Upper lobe of left lung (tissue), 6 donors: ENCODE measurements around the gene PYROXD2. TPM values are rescaled to one million over a fixed set of nuclear protein-coding genes. Genes with fewer than 3 reads are reported as not detected.

ENCODE experiments used
- ATAC-seq, 2 donors: fragments of 200-7000 bp; cut with Tn5 transposase; one replicate each; pipeline ENCODE4 v1.9.1; 2022; ENCODE audit warnings: mild to moderate bottlenecking in 2 of 2, moderate library complexity in 2 of 2; ENCODE audit not compliant: low FRiP score in 2 of 2
- DNase-seq, 2 donors: peaks; one replicate each; pipeline ENCODE4 v3.0.0-alpha.2; 2019 to 2020
- H3K27ac ChIP-seq, 4 donors: fragments of 200-600 bp; sonication (generic); one replicate each; pipeline ENCODE4 v1.5.1; 2016 to 2019
- H3K27me3 ChIP-seq, 4 donors: fragments of 200-600 bp; sonication (generic); one replicate each; pipeline ENCODE4 v1.5.1; 2017 to 2019
- H3K36me3 ChIP-seq, 4 donors: fragments of 200-600 bp; sonication (generic); one replicate each; pipeline ENCODE4 v1.5.1; 2016 to 2019
- H3K4me1 ChIP-seq, 4 donors: fragments of 200-600 bp; sonication (generic); one replicate each; pipeline ENCODE4 v1.5.1; 2018 to 2019
- H3K4me3 ChIP-seq, 4 donors: fragments of 200-600 bp; sonication (generic); one replicate each; pipeline ENCODE4 v1.5.1; 2017 to 2019; ENCODE audit warnings: mild to moderate bottlenecking in 2 of 4, moderate library complexity in 1 of 4
- H3K9me3 ChIP-seq, 4 donors: fragments of 200-600 bp; sonication (generic); one replicate each; pipeline ENCODE4 v1.5.1; 2018 to 2019
- CTCF ChIP-seq, 6 experiments: fragments of 450-650 bp in 4 of 6; fragments of 200-600 bp in 2 of 6; sonication (generic) in 2 of 6; IDR thresholded peaks; one replicate each; pipeline ENCODE4 v1.5.1; 2016 to 2019; ENCODE audit warnings: antibody characterized with exemption in 6 of 6
- EP300 ChIP-seq, 4 donors: sonication (generic); formaldehyde crosslinking; IDR thresholded peaks; one replicate each; pipeline ENCODE4 v1.5.1; 2017; ENCODE audit warnings: antibody characterized with exemption in 4 of 4, control low read depth in 2 of 4
- POLR2A ChIP-seq, 4 donors: fragments of 450-650 bp; IDR thresholded peaks; one replicate each; pipeline ENCODE4 v1.5.1; 2016 to 2017; ENCODE audit warnings: antibody characterized with exemption in 4 of 4, mild to moderate bottlenecking in 2 of 4
- POLR2AphosphoS5 ChIP-seq, 2 donors: sonication (generic); formaldehyde crosslinking; IDR thresholded peaks; one replicate each; pipeline ENCODE4 v1.5.1; 2017; ENCODE audit warnings: antibody characterized with exemption in 2 of 2
- WGBS, 2 donors: methylation state at CpG; one replicate each; pipeline ENCODE4 v1.1.5; 2017 to 2018; 5-methylcytosine and 5-hydroxymethylcytosine counted together
- total RNA-seq, 6 donors: library from RNA; depleted of rRNA in 4 of 6; stranded (reverse); fragments of >200 nt in 4 of 6; gene quantifications; one replicate each; pipeline versions ENCODE4 v1.1.0 to v1.2.1, GENCODE V29; 2016 to 2021
- donor health status: DM: no; HTN: no; CAD: no; lungs with moderate emphysema.
- donor health status: DM: no; HTN: yes; CAD: no; lungs with severe emphysema.

Gene PYROXD2
- total RNA-seq, 6 donors from 2014 or later = 6.5 to 29.3 (median 9.3) TPM

DNA sequence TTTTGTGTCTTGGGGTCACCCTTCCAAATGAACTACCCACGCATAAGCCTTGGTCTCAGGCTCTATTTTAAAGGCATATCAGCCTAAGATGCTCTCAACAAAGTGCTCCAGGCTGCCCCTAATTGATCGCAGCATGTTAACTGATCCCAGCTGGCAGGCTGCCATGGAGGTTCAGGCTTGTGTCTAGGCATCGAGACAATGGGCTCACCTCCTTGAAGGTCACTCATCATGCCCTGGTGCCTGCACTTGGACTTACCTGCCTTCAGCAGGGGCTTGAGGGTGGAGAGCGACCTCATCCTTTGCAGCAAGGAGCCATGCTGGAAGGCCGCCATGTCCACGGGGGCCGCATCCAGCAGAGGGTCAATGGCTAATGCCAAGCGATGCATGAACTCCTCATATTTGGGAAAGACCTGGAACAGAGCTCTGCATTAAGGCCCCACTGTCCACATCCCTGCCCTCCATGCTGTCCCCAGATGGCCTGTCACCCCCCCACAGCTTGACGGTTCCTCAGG is 17.8 kb downstream of the PYROXD2 start:
- TF ChIP-seq POLR2A (IDR thresholded peaks at IDR 0.05) (no peak), POLR2AphosphoS5 (IDR thresholded peaks at IDR 0.05) (no peak), CTCF (IDR thresholded peaks at IDR 0.05) (no peak)
- no peak overlapping the region for H3K4me3 ChIP-seq
- no peaks in the 10 kb centered on the region for H3K4me1 ChIP-seq
- 97% methylated on average over 9 of the region's 9 CpGs for WGBS, 2 donors
- DNase-seq = no peak
- peaks cover 0 to 40% (median 11%) of the 10 kb centered on the region in 4 donors for H3K36me3 ChIP-seq
- H3K9me3 ChIP-seq = no peaks in the 10 kb centered on the region
- no peaks in the 10 kb centered on the region for H3K27me3 ChIP-seq
- H3K27ac ChIP-seq = no peak overlapping the region
- no peak for ATAC-seq

GRCh38 chr10:98396096-98397063 is 18.6 kb downstream of the PYROXD2 start:
- Histone ChIP-seq H3K27ac (no peak overlapping the region), H3K27me3 (no peaks in the 10 kb centered on the region), H3K36me3 (peaks cover 0 to 40% (median 11%) of the 10 kb centered on the region in 4 donors), H3K4me1 (peaks cover 0 to 4% (median under 1%) of the 10 kb centered on the region in 4 donors), H3K4me3 (no peak overlapping the region), H3K9me3 (no peaks in the 10 kb centered on the region)
- no peak for ATAC-seq
- TF ChIP-seq CTCF (IDR thresholded peaks at IDR 0.05) (no peak), POLR2A (IDR thresholded peaks at IDR 0.05) (no peak), EP300 (IDR thresholded peaks at IDR 0.05) (no peak), POLR2AphosphoS5 (IDR thresholded peaks at IDR 0.05) (no peak)
- no peak for DNase-seq
- WGBS, 2 donors = 92 to 94% methylated on average over 5 to 6 of the region's 6 CpGs

- Histone ChIP-seq H3K4me1 (peaks cover 0 to 8% (median 3%) of the 10 kb centered on the region in 4 donors), H3K4me3 (no peak overlapping the region), H3K36me3 (peaks cover 0 to 37% (median 11%) of the 10 kb centered on the region in 4 donors), H3K27me3 (no peaks in the 10 kb centered on the region), H3K9me3 (no peaks in the 10 kb centered on the region), H3K27ac (no peak overlapping the region)
- no peak for ATAC-seq
- TF ChIP-seq POLR2AphosphoS5 (IDR thresholded peaks at IDR 0.05) (no peak), CTCF (IDR thresholded peaks at IDR 0.05) (no peak), EP300 (IDR thresholded peaks at IDR 0.05) (no peak), POLR2A (IDR thresholded peaks at IDR 0.05) (no peak)
- WGBS, 2 donors = 72 to 80% methylated on average over 8 of the region's 8 CpGs
- DNase-seq = no peak
Measured at GRCh38 chr10:98394851-98395440, 20.0 kb downstream of the PYROXD2 start.

GRCh38 chr10:98391578-98391991 is 23.4 kb downstream of the PYROXD2 start:
- WGBS, 2 donors = 77 to 84% methylated on average over 4 to 5 of the region's 8 CpGs
- Histone ChIP-seq H3K4me1 (peaks cover 0 to 8% (median 3%) of the 10 kb centered on the region in 4 donors), H3K27me3 (no peaks in the 10 kb centered on the region), H3K9me3 (no peaks in the 10 kb centered on the region), H3K27ac (no peak overlapping the region), H3K36me3 (peaks cover 0 to 24% (median 8%) of the 10 kb centered on the region in 4 donors), H3K4me3 (no peak overlapping the region)
- DNase-seq = peak in 1 of 2 donors; percentile 81
- TF ChIP-seq CTCF (IDR thresholded peaks at IDR 0.05) (no peak), POLR2AphosphoS5 (IDR thresholded peaks at IDR 0.05) (no peak), EP300 (IDR thresholded peaks at IDR 0.05) (no peak), POLR2A (IDR thresholded peaks at IDR 0.05) (no peak)
- ATAC-seq = peak in 1 of 2 donors; percentile 32
